ENCODE results near the gene ITSN2.

- TF ChIP-seq POLR2A (IDR thresholded peaks at IDR 0.05; ENCODE audit: low read length) (no peak), GATA1 (IDR thresholded peaks at IDR 0.05; ENCODE audit: low read depth, low read length) (no peak)
Measured at GRCh38 chr2:24163601-24164000, 196.7 kb downstream of the ITSN2 start.
